Measurements from ENCODE around the gene ASTL.

DNA sequence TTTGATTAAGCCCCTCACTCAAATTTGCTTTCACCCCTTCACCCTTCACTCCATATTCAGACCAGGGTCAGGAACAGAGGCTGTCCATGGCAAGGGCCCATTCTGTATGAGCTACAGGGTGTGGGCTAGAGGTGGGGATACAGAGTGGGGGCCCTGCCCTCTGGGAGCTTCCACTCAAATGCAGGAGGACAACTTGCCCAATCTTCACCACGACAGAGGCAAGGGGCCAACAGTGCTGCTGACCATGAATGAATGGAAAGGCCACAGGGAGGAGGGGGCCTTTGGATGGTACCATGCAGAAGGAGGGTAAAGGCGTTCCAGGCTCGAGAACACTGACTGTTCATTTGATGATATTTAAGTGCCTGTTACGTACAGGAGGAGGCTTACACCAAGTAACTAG is 44.8 kb downstream of the ASTL start:
- TF ChIP-seq, protein P1, sequence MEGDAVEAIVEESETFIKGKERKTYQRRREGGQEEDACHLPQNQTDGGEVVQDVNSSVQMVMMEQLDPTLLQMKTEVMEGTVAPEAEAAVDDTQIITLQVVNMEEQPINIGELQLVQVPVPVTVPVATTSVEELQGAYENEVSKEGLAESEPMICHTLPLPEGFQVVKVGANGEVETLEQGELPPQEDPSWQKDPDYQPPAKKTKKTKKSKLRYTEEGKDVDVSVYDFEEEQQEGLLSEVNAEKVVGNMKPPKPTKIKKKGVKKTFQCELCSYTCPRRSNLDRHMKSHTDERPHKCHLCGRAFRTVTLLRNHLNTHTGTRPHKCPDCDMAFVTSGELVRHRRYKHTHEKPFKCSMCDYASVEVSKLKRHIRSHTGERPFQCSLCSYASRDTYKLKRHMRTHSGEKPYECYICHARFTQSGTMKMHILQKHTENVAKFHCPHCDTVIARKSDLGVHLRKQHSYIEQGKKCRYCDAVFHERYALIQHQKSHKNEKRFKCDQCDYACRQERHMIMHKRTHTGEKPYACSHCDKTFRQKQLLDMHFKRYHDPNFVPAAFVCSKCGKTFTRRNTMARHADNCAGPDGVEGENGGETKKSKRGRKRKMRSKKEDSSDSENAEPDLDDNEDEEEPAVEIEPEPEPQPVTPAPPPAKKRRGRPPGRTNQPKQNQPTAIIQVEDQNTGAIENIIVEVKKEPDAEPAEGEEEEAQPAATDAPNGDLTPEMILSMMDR (conservative IDR thresholded peaks at IDR 0.05 in 1 of 2, IDR thresholded peaks at IDR 0.05 in 1 of 2; ENCODE audit: extremely low read depth in 1 of 2, insufficient read depth in 1 of 2, low read depth in 1 of 2, low read length in 2 of 2), result no peak
- no peak for TF ChIP-seq EZH2 (IDR thresholded peaks at IDR 0.05; ENCODE audit: borderline replicate concordance, low read length)

Measured in mammary epithelial cell (primary cell).